Stimulated activated CD8-positive, alpha-beta memory T cell treated with anti-CD3 and anti-CD28 coated beads, Interleukin-7, amount 100 ng/mL, for 1 hour (primary cell): Measurements from ENCODE around the gene PDP2.
"Not testable (repeated sequence)": the region's sequence is repeated elsewhere in the genome, so short reads cannot be mapped to it uniquely, and the experiment has no call there.

Experiments used
- DNase-seq, 2 donors: peaks; one replicate each; pipeline ENCODE4 v3.0.0-alpha.2; 2020; ENCODE audit warnings: low read depth in 2 of 2

Gene PDP2

DNA sequence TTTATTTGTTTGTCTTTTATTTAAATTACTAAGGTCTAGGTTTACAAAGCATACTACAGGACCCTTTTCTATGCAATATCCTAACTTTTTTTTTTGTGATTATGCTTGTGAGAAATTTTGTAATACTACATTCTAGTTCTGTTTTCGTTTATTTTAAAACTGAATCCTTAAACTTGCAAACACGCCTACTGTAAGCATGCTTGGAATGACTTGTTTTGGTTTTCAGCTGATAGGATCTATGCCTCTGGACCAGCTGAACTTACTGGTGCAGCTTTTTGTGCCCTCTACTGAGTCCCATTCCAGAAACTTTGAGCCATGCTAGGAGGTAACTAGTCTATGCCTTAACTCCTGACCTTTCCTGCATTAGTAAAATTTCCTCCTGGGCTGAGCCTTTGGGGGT lies 6.0 kb downstream of the PDP2 start:
- DNase-seq = no peak

- DNase-seq = no peak
Observed at GRCh38 chr16:66886914-66887313, 6.6 kb downstream of the PDP2 start.

DNA sequence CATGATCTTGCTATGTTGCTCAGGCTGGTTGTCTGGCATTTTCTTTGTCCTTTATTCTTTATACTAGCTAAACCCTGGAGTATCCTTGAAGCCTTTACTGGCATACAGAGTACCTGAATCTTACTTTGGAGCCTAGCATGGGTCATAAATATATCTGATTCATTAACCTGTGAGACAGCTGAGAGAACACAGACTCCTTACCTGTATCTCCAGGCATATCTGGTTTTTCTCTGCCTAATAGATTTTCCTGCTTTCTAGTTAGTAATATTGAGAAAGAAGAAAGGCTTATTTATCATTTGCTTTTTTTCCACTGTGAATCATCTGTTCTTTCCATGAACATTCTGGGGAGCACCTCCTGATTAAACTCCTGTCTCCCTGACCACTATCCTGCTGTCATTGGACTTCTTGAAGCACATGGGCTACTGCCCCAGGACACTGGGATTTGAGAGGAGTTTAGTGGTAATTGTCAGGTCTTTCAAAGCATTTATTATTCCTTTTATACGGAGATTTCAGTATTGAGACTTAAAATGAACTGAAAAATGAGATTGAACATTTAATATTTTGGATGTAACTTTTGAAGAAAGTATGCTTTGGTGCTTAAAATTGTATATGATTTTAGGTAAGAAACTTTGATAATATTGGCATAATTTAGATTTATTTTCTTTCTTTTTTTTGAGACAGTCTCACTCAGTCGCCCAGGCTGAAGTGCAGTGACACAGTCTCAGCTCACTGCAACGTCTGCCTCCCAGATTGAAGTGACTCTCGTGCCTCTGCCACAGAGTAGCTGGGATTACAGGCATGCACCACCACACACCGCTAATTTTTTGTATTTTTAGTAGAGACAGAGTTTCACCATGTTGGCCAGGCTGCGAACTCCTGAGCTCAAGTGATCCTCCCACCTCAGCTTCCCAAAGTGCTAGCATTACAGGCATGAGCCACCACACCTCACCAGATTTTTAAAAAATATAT lies 8.6 kb downstream of the PDP2 start:
- DNase-seq = no peak

DNA sequence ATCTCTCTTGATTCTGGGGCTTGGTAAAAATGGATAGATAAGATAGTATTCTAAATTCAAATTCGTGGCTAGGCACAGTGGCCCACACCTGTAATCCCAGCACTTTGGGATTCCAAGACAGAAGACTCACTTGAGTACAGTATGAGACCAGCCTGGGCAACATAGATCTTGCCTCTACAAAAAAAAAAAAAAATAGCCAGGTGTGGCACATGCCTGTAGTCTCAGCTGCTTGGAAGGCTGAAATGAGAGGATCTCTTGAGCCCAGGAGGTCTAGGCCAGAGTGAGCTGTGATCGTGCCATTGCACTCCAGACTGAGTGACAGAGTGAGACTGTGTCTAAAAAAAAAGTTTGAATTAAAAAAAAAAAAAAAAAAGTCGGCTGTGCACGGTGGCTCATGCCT lies 9.3 kb downstream of the PDP2 start:
- DNase-seq = no peak

GRCh38 chr16:66890799-66891198 lies 10.5 kb downstream of the PDP2 start:
- DNase-seq = no peak

DNA sequence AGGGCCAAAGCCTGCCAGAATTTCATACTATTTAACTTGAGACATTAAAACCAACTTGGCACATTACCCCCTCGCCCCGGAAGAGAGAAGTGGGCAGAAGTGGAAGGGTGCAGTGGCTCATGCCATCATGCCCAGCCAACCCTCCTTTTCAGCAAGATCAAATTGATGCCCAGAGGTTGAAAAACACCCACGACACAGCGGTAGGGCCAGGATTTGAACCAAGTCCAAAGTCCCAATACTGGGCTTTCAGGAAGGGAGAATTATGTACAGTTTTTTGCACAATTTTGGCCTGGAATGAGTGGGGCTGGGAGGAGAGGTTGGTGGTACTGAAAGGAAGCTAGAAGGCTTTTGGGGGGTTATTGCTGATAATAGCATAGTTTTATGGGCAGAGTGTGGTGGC lies 11.0 kb downstream of the PDP2 start:
- DNase-seq = no peak

DNA sequence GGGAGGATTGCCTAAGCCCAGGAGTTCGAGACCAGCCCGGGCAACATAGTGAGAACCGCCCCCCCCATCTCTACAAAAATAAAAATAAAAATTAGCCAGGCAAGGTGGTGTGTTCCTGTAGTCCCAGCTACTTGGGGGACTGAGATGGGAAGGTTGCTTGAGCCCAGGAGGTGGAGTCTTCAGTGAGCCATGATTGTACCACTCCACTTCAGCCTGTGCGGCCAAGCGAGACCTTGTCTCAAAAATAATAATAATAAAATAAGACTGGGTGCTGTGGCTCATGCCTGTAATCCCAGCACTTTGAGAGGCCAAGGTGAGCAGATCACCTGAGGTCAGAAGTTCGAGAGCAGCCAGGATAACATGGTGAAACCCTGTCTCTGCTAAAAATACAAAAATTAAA lies 11.5 kb downstream of the PDP2 start:
- no peak for DNase-seq

- DNase-seq = no peak
Observed at GRCh38 chr16:66894055-66894454, 13.7 kb downstream of the PDP2 start.

DNA sequence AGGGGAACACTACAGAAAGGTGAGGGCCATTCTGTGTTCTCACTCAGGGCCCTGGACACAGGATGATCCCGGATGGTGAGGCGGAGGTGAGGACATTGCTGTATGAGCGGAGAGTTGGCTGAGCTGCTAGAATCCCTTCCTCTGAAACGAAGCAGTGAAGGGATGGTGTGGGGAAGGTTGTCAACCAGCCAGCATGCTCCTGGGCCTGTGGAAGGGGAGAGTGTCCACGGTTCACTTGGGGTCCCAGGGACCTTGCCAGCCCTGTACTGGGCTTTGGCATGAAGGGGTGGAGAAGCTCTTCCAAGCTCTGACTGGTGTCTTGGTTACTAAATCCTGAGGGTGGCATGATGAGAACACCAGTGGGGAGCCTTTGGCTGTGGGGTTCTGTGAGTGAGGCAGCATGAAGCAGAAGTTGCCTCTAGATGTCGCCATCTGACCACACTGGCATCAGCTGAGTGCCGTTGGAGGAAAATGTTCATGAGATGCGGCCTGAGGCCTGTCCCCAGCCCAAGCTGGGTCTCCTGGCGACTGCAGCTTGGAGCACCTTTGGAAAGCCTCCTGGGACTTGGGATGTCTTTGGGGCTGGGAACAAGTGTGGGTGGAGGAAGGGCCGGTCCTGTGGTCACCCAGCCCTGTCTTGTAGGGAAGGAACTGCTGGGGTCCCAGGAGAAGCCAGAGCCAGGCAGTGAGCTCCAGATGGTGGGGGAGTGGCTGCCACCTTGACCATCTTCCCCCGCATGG lies 14.8 kb downstream of the PDP2 start:
- peak in 1 of 2 donors; percentile 30 for DNase-seq

GRCh38 chr16:66895689-66895979 lies 15.3 kb downstream of the PDP2 start:
- no peak for DNase-seq

DNA sequence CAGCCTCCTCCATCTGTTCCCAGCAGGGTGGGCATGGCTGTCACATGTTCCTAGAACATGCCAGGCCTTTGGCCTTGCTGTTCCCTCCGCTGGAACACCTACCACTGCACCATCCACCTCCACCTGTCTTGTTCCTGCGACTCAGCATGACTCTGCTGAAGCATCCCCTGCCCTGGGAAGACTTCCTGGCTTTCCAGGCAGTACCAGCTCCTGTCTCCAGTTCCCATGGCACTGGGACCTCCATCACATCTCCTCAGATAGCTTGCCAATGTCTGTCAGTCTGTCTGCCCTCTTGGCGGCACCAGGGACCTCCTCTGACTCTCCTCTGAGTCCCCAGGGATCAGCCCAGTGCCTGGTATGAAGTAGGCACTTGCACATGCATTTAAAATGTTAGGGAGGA lies 15.7 kb downstream of the PDP2 start:
- no peak for DNase-seq

DNA sequence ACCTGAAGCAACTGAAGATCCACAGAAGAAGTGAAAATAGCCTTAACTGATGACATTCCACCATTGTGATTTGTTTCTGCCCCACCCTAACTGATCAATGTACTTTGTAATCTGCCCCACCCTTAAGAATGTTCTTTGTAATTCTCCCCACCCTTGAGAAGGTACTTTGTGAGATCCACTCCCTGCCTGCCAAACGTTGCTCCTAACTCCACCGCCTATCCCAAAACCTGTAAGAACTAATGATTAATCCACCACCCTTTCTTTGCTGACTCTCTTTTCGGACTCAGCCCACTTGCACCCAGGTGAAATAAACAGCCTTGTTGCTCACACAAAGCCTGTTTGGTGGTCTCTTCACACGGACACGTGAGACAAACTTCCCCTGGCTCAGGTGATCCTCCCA lies 16.4 kb downstream of the PDP2 start:
- DNase-seq = not testable (repeated sequence)

DNA sequence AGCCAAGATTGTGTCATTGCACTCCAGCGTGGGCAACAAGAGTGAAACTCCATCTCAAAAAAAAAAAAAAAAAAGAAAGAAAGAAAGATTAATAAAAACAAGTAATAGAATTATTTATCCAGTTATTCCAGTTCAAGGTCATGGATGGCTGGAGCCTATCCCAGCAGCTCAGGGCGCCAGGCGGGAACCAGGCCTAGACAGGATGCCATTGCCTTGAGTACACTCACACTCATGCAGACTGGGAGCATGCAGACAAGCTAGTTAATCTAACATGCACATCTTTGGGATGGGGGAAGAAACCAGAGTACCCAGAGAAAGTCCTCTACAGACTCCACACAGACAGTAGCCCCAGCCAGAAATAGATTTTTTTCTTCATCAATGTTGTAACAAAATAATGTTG lies 17.9 kb downstream of the PDP2 start:
- DNase-seq = no peak

GRCh38 chr16:66898933-66899309 lies 18.6 kb downstream of the PDP2 start:
- no peak for DNase-seq

- DNase-seq = no peak
Observed at GRCh38 chr16:66899310-66899944, 19.1 kb downstream of the PDP2 start.

GRCh38 chr16:66899945-66900710 lies 19.8 kb downstream of the PDP2 start:
- DNase-seq = no peak

GRCh38 chr16:66900721-66901441 lies 20.6 kb downstream of the PDP2 start:
- DNase-seq = no peak

GRCh38 chr16:66901626-66902025 lies 21.3 kb downstream of the PDP2 start:
- no peak for DNase-seq

DNA sequence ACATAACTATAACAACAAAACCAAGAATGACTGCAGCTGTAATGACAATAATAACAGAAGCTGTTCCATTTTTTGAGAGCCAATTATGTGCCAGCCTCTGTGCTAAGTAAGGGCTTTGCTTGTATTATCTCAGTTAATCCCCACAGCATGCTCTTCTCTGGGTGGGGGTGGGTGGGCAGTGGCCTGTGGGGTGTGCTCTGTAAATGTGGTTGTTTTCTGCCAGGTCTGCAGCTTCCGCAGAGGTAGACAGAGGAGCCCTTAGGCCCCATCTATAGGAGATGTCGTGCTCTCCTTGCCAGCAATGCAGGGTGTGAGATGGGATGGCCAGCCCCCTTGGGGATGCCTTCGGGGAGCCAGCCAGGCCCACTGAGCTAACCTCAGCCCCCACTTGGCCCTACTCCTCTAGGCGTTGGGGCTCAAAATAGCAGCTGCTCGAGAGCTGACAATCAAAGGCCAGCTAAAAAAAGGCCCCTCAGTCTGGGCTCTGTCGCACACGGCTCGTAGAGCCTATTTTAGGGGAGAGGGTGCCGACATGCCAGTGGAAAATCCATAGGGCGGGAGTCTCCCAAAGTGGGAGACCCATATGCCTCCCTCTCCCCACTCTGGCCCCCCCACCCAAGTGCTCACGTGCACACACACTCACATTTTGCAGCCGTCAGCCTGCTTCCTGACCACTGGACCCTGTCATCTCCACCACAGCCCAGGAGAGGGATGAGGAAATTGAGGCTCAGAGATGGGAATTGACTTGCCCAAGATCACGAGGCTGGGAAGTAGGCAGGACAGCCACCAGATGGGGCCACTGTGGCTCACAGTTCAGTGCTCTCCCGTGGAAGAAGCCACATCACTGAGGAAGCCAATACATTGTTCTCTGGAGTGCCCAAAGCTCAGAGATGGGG lies 22.6 kb downstream of the PDP2 start:
- no peak for DNase-seq
